Stimulated activated CD8-positive, alpha-beta memory T cell treated with anti-CD3 and anti-CD28 coated beads, Interleukin-15, amount 100 ng/mL, for 24 hours (primary cell): Measurements from ENCODE around the gene RPL7L1.

Experiments used
- DNase-seq: peaks from one replicate; pipeline ENCODE4 v3.0.0-alpha.2; 2020; ENCODE audit warnings: low read depth

Gene RPL7L1

GRCh38 chr6:42933205-42933604 lies 53.8 kb downstream of the RPL7L1 start:
- no peak for DNase-seq

- no peak for DNase-seq
Observed at GRCh38 chr6:42935322-42935721, 55.9 kb downstream of the RPL7L1 start.

- no peak for DNase-seq
Observed at GRCh38 chr6:42936398-42936797, 57.0 kb downstream of the RPL7L1 start.

- DNase-seq: no peak
Observed at GRCh38 chr6:42937548-42938427, 58.4 kb downstream of the RPL7L1 start.

- no peak for DNase-seq
Observed at GRCh38 chr6:42938428-42938796, 59.0 kb downstream of the RPL7L1 start.

- DNase-seq: no peak
Observed at GRCh38 chr6:42938987-42939809, 59.8 kb downstream of the RPL7L1 start.
